Body of pancreas (tissue), 4 donors: ENCODE results near the gene DNAJC6.

Experiments used
- POLR2A ChIP-seq, 3 donors: fragments of 450-650 bp; IDR thresholded peaks; one replicate each; pipeline ENCODE4 v1.6.1; 2016; ENCODE audit warnings: antibody characterized with exemption in 3 of 3, mild to moderate bottlenecking in 2 of 3
- TF ChIP-seq, protein P1 (sequence below), 7 experiments: fragments of 450-650 bp in 4 of 7; fragments of 200-600 bp in 3 of 7; sonication (generic) in 3 of 7; IDR thresholded peaks; one replicate each; pipeline ENCODE4 v1.5.1; 2016 to 2019; ENCODE audit warnings: antibody characterized with exemption in 7 of 7

DNA sequence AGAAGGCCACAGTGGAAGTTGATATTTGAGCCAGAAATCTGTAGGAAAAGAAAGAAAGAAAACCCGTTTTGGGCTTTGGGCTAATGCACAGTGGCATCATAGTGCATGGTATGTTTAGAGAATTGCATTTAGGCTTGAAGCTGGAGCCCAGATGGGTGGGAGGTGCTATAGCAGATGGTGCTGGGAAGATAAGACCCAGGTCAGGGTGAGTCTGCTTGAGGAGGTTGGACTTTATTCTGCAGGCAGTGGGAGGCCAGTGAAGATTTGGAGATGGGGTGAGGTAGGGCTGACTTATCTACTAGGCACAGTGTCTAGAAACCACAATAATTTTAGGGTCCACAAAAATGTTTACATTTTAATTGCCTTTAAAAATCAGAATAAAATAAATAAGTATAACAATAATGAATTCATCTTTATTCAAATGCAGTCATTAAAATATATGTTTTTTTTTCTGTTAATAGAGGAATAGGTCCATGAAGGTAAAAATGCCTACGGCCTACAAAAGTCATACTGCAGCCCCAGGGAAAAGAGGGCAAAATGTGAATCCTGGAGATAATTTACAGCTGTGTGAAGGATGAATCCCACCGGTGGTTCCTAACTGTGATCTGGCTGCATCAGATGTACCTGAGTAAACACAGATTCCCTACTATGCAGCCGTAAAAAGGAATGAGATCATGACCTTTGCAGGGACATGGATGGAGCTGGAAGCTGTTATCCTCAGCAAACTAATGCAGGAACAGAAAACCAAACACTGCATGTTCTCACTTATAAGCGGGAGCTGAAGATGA is 8.7 kb downstream of the DNAJC6 start:
- TF ChIP-seq, protein P1, sequence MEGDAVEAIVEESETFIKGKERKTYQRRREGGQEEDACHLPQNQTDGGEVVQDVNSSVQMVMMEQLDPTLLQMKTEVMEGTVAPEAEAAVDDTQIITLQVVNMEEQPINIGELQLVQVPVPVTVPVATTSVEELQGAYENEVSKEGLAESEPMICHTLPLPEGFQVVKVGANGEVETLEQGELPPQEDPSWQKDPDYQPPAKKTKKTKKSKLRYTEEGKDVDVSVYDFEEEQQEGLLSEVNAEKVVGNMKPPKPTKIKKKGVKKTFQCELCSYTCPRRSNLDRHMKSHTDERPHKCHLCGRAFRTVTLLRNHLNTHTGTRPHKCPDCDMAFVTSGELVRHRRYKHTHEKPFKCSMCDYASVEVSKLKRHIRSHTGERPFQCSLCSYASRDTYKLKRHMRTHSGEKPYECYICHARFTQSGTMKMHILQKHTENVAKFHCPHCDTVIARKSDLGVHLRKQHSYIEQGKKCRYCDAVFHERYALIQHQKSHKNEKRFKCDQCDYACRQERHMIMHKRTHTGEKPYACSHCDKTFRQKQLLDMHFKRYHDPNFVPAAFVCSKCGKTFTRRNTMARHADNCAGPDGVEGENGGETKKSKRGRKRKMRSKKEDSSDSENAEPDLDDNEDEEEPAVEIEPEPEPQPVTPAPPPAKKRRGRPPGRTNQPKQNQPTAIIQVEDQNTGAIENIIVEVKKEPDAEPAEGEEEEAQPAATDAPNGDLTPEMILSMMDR (IDR thresholded peaks at IDR 0.05) = no peak
- TF ChIP-seq POLR2A (IDR thresholded peaks at IDR 0.05) = no peak
